ENCODE results near the gene SMIM3. TPM values are rescaled to one million over a fixed set of nuclear protein-coding genes. Genes with fewer than 3 reads are reported as not detected.

Gene SMIM3
- total RNA-seq, 4 donors from 2014 or later: 143 to 221 (median 188) TPM

DNA sequence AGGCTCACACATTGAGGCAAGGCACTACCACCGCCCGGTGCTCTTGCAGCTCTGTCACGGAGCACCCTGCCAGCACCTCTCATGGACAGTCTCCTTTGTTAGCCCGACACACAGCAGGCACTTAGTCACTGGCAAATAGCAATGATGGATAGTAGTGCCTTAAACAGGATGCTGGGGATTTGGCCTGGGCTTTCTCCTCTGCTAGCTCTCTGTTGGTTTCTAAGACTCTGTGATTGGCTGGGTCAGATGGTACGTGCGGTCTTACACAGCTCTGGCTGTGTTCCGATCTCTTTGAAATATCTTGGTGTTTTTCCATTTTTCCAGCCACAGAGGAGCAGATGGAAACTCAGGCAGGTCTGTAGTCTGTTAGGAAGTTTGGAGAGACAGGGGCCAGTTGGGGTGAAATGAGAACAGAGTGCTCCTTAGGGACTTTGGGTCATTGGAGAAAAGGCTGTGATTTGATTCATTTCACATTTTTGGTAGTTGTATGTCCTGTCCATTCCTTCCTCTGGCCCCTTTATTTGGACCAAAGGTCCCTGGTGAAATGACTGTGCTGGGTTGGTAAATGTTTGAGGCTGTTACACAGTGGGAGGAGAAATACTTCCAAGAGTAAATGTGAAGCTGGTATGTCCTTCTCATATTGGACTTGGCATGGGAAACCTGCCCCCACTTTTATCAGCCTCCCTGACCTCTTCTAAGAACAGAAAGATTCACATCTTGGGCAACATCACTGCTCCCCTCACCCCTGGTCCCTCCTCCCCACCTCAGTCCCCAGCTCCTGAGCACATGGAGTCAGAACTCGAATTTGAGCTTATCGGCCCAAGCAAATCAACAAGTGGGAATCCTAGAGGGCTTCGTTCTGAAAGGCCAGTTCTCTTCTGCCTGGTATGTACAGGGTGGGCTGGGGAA is 3.4 kb downstream of the SMIM3 start:
- TF ChIP-seq, protein P1, sequence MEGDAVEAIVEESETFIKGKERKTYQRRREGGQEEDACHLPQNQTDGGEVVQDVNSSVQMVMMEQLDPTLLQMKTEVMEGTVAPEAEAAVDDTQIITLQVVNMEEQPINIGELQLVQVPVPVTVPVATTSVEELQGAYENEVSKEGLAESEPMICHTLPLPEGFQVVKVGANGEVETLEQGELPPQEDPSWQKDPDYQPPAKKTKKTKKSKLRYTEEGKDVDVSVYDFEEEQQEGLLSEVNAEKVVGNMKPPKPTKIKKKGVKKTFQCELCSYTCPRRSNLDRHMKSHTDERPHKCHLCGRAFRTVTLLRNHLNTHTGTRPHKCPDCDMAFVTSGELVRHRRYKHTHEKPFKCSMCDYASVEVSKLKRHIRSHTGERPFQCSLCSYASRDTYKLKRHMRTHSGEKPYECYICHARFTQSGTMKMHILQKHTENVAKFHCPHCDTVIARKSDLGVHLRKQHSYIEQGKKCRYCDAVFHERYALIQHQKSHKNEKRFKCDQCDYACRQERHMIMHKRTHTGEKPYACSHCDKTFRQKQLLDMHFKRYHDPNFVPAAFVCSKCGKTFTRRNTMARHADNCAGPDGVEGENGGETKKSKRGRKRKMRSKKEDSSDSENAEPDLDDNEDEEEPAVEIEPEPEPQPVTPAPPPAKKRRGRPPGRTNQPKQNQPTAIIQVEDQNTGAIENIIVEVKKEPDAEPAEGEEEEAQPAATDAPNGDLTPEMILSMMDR (IDR thresholded peaks at IDR 0.05; ENCODE audit: low read depth): no peak

DNA sequence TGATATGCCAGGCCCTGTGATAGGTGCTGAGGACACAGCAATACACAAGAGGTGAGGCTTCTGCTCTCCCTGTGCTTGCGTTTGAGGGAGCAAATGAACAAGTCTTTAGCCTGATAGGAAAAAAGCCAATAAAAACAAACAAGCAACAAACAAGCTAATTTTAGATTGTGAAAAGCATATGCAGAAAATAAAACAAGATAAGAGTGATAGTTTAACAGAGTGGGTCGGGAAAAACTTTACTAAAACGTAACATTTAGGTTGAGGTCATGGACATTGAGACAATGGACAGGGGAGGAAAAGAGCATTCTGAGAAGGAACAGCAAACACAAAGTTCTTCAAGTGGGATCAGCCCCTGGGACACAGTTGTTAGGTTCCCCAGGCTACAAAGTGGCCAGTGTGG is 4.3 kb downstream of the SMIM3 start:
- TF ChIP-seq, protein P1 (IDR thresholded peaks at IDR 0.05; ENCODE audit: low read depth): no peak

DNA sequence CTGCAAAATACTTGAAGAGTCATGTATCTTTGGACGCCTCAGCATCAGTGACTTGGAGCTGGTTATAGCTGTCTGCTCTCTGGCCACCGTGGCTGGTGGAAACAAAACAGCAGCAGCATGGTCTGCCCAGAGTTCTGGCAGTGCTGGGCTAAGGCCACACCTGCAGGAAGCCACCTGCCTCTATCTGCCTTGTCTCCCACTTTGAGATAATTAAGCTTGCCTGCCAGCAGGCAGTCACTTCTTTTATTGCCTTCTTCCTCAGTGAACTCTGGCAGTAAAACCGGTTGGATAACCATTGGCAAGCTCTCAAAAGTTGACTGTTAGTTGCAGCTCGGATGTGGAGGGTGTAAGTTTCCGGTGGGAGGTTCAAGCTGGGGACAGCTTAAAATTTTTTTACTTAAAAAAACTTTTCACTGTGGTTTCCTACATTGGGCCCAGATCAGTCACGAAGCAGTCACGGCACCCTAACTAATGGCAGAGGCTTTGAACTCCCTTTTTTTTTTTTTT is 4.9 kb downstream of the SMIM3 start:
- TF ChIP-seq, protein P1 (IDR thresholded peaks at IDR 0.05; ENCODE audit: low read depth): no peak

DNA sequence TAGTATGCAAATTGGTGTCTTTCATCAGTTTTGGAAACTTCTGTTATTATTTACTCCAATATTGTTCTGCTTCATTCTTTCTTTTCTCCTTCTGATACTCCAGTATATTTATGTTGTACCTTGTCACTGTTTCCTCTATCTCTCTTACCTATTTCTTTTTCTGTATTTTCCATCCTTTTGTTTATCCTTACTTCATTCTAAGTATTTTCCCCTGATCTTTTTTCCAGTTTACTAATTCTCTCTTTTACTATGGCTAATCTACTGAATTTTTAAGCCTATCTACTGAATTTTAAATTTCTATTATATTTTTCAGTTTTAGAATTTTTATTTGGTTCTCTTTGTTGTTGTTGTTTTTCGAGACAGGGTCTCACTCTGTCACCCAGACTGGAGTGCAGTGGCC is 7.4 kb downstream of the SMIM3 start:
- TF ChIP-seq, protein P1 (IDR thresholded peaks at IDR 0.05; ENCODE audit: low read depth): no peak

DNA sequence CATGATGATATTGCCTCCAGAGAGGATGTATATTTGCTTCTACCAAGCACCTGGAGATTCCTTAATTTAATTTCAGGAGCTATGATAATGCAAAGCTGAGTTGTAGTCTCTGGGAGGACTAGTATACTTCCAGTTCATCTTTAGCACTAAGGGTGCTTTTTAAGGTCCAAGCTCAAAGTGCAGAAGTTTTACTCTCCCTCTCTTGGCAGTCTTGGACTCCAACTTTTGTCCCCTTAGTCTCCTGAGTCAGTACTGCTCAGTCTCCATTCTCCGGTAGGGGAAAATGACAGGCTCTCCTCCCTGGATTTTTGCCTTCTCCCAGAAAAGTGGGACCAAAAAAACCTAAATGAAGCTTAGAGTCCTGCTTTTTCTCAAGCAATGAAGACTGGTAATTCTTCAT is 8.3 kb downstream of the SMIM3 start:
- TF ChIP-seq, protein P1 (IDR thresholded peaks at IDR 0.05; ENCODE audit: low read depth): no peak

DNA sequence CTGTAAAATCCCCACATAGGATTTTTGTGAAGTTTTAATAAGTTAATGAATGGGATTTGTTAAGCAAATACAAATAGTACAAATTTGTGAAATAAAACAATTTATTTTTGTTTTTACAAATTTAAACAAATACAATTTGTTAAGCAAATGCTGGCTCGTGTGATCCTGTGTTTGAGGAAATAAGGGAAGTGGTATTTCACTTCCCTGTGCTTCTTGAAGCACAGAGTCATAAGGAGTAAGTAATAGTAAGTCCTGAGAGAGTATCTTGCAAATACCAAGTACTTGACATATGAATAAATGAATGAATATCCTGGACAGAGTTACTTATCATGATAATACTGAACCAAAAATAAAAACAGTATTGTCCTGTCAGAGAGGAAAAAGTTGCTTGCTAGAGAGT is 9.1 kb downstream of the SMIM3 start:
- TF ChIP-seq, protein P1 (IDR thresholded peaks at IDR 0.05; ENCODE audit: low read depth): no peak

DNA sequence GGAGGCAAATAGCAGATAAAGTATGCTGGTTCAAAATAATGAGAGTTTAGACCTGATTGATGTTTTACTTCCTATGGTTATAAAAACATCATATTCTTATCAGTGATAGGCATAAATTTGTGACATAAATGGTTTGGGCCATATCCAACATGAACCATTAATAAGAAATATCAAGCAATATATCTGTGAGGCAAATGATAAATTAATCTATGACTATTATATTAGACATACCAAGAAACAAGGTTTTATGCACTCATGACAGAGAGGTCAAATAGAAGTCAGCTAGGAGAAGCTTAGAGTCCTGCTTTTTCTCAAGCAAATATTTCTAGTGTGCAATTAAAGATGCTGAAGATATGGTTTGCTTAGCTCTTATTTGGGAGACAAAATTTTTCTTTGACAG is 10.4 kb downstream of the SMIM3 start:
- TF ChIP-seq, protein P1 (IDR thresholded peaks at IDR 0.05; ENCODE audit: low read depth): no peak

Data from subcutaneous adipose tissue (tissue), 4 donors.